ENCODE results near the gene ZMAT1.

DNA sequence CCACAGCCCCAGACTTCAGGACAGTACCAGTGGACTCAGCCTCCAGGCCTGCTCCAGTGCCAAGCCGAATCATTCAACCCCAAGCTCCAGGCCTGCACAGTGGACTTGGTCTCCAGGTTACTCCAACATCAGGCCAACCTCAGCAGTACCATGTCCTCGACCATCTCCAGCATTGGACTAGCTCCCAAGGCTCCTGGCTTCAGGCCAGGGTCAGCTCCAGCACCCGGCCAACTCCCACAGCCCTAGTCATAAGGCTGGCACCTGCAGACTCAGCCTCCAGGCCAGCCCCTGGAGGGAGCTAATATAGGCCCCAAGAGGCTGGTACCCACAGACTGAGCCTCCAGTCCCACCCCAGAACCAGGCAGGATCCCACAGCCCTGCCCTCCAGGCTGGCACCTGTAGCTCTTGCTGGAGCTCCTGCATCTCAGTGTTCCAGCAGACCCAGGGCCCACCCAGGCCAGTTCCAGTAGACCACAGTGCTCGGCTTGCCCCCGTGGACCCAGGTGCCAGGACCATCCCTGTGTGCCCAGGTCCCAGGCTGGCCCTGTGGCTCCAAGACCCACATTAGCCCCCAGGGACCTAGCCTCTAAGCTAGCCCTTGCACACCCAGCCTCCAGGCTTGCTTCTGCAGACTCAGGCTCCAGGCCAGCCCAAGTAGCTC, 25.6 kb downstream of the ZMAT1 start:
- TF ChIP-seq, protein P1, sequence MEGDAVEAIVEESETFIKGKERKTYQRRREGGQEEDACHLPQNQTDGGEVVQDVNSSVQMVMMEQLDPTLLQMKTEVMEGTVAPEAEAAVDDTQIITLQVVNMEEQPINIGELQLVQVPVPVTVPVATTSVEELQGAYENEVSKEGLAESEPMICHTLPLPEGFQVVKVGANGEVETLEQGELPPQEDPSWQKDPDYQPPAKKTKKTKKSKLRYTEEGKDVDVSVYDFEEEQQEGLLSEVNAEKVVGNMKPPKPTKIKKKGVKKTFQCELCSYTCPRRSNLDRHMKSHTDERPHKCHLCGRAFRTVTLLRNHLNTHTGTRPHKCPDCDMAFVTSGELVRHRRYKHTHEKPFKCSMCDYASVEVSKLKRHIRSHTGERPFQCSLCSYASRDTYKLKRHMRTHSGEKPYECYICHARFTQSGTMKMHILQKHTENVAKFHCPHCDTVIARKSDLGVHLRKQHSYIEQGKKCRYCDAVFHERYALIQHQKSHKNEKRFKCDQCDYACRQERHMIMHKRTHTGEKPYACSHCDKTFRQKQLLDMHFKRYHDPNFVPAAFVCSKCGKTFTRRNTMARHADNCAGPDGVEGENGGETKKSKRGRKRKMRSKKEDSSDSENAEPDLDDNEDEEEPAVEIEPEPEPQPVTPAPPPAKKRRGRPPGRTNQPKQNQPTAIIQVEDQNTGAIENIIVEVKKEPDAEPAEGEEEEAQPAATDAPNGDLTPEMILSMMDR (IDR thresholded peaks at IDR 0.05): no peak
- no peak for TF ChIP-seq EZH2 (IDR thresholded peaks at IDR 0.05; ENCODE audit: borderline replicate concordance, insufficient read depth, low read depth, low read length, poor library complexity, severe bottlenecking)
